ENCODE data around the gene GPR18.

- TF ChIP-seq CTCF (conservative IDR thresholded peaks at IDR 0.05; ENCODE audit: low read depth, low read length) (no peak), MXI1 (IDR thresholded peaks at IDR 0.05; ENCODE audit: borderline replicate concordance, low read depth, low read length) (no peak), CEBPB (IDR thresholded peaks at IDR 0.05; ENCODE audit: low read depth, low read length) (no peak), USF2 (IDR thresholded peaks at IDR 0.05; ENCODE audit: low read depth, low read length) (no peak), CHD1 (IDR thresholded peaks at IDR 0.05; ENCODE audit: low read depth, low read length) (no peak), RFX5 (IDR thresholded peaks at IDR 0.05; ENCODE audit: low read depth, low read length) (no peak), POLR2A (IDR thresholded peaks at IDR 0.05; ENCODE audit: low read depth, low read length) (no peak), BHLHE40 (IDR thresholded peaks at IDR 0.05; ENCODE audit: low read depth, low read length) (no peak), RCOR1 (IDR thresholded peaks at IDR 0.05; ENCODE audit: insufficient replicate concordance, low read length) (no peak)
These were observed 32.7 kb upstream of the GPR18 start for GRCh38 chr13:99290894-99291293.

Measured in IMR-90 (cell line).